A549 (cell line): Measurements from ENCODE around the gene ACBD6. TPM values are rescaled to one million over a fixed set of nuclear protein-coding genes. Genes with fewer than 3 reads are reported as not detected.

ENCODE experiments used
- ATAC-seq, 2 experiments: fragments of 200-7000 bp in 1 of 2; fragments of >200 bp in 1 of 2; cut with Nextera tagmentation in 1 of 2; cut with Tn5 transposase in 1 of 2; 3 replicates each; pipeline versions ENCODE4 v1.8.0 to v1.9.1; 2018 to 2020; ENCODE audit warnings: mild to moderate bottlenecking in 1 of 2, moderate library complexity in 1 of 2
- CTCF ChIA-PET: fragments of 300-600 bp; sonication (Branson Sonifier 250); formaldehyde crosslinking; extraction: SDS; loops from one replicate; lab custom pipeline; 2021; ENCODE audit warnings: antibody characterized with exemption, inconsistent platforms; lab: Yijun Ruan, JAX
- POLR2A ChIA-PET: fragments of 350-600 bp; formaldehyde crosslinking; extraction: SDS; loops from one replicate; lab custom pipeline; 2021; ENCODE audit warnings: antibody characterized with exemption, inconsistent platforms; lab: Yijun Ruan, JAX
- DNase-seq, 2 experiments: peaks; one replicate each; pipeline versions ENCODE4 v3.0.0 to v3.0.0-alpha.2; 2011 to 2016; ENCODE audit warnings: low read depth in 1 of 2, low spot score in 1 of 2
- FAIRE-seq: peaks from 2 replicates; lab custom pipeline; 2011; peaks lifted over from hg19 to GRCh38; lab: Jason Lieb, UNC
- H3K27ac ChIP-seq, 2 experiments: fragments of >200 bp; sonication (Bioruptor Twin); formaldehyde crosslinking; 3 replicates each; pipeline ENCODE4 v1.5.1; 2016 to 2017
- H3K4me1 ChIP-seq: fragments of >200 bp; sonication (Bioruptor Twin); formaldehyde crosslinking; 3 replicates; pipeline ENCODE4 v1.6.1; 2016
- H3K4me2 ChIP-seq: fragments of >200 bp; sonication (Bioruptor Twin); formaldehyde crosslinking; 3 replicates; pipeline ENCODE4 v1.6.1; 2016
- H3K4me3 ChIP-seq: fragments of >200 bp; sonication (Bioruptor Twin); formaldehyde crosslinking; 3 replicates; pipeline ENCODE4 v1.5.1; 2016
- H3K9me3 ChIP-seq: fragments of >200 bp; sonication (Bioruptor Twin); formaldehyde crosslinking; 3 replicates; pipeline ENCODE4 v1.6.1; 2016
- BHLHE40 ChIP-seq: IDR thresholded peaks from 2 replicates; pipeline ENCODE4 v1.6.1; 2012; ENCODE audit warnings: low read depth, low read length, inconsistent platforms
- CEBPB ChIP-seq, 2 experiments: fragments of >200 bp in 1 of 2; sonication (Bioruptor Twin) in 1 of 2; formaldehyde crosslinking in 1 of 2; IDR thresholded peaks; 2 replicates each; pipeline ENCODE4 v1.6.1; 2012 to 2016
- CHD2 ChIP-seq: fragments of 150-350 bp; IDR thresholded peaks from 2 replicates; pipeline ENCODE4 v1.6.1; 2014; ENCODE audit warnings: low read length; ENCODE audit not compliant: partially characterized antibody
- CHD4 ChIP-seq: fragments of 200-600 bp; sonication (generic); IDR thresholded peaks from 2 replicates; pipeline ENCODE4 v1.6.1; 2016; ENCODE audit warnings: antibody characterized with exemption, mild to moderate bottlenecking, borderline replicate concordance
- EHMT2 ChIP-seq: fragments of 200-600 bp; sonication (generic); IDR thresholded peaks from 2 replicates; pipeline ENCODE4 v1.6.1; 2016; ENCODE audit warnings: antibody characterized with exemption, low read depth, mild to moderate bottlenecking, moderate library complexity
- ESRRA ChIP-seq: fragments of 150-350 bp; IDR thresholded peaks from 2 replicates; pipeline ENCODE4 v1.6.1; 2014; ENCODE audit warnings: mild to moderate bottlenecking, low read length, borderline replicate concordance
- FOSB ChIP-seq: fragments of 250-450 bp; sonication (Bioruptor Pico); IDR thresholded peaks from 2 replicates; pipeline ENCODE4 v1.5.0; 2020; ENCODE audit warnings: mild to moderate bottlenecking, moderate library complexity
- FOSL2 ChIP-seq, 2 experiments: fragments of 450-650 bp in 1 of 2; fragments of >200 bp in 1 of 2; sonication (Bioruptor Twin) in 1 of 2; formaldehyde crosslinking; IDR thresholded peaks; 2 replicates each; pipeline versions ENCODE4 v1.5.0 to v1.6.1; 2016 to 2020; ENCODE audit warnings: mild to moderate bottlenecking in 1 of 2, moderate library complexity in 1 of 2
- GATA3 ChIP-seq: IDR thresholded peaks from 2 replicates; pipeline ENCODE4 v1.6.1; 2012; ENCODE audit warnings: borderline replicate concordance
- HDAC2 ChIP-seq: fragments of 200-600 bp; sonication (generic); IDR thresholded peaks from 2 replicates; pipeline ENCODE4 v1.6.1; 2016
- JUN ChIP-seq, 2 experiments: fragments of >200 bp; sonication (Bioruptor Twin); formaldehyde crosslinking; IDR thresholded peaks; 2 replicates in 1 of 2; 3 replicates in 1 of 2; pipeline ENCODE4 v1.6.1; 2016 to 2017
- KDM5A ChIP-seq: fragments of 200-600 bp; sonication (generic); IDR thresholded peaks from 2 replicates; pipeline ENCODE4 v1.6.1; 2016; ENCODE audit warnings: antibody characterized with exemption, mild to moderate bottlenecking
- MAFK ChIP-seq: fragments of 450-650 bp; IDR thresholded peaks from 2 replicates; pipeline ENCODE4 v1.6.1; 2014; ENCODE audit not compliant: partially characterized antibody
- MYC ChIP-seq: IDR thresholded peaks from 2 replicates; pipeline ENCODE4 v1.6.1; 2012; ENCODE audit warnings: mild to moderate bottlenecking, inconsistent platforms, low read length, improper control_type of control experiment, borderline replicate concordance
- NPAS2 ChIP-seq: fragments of 250-450 bp; sonication (Bioruptor Pico); IDR thresholded peaks from 2 replicates; pipeline ENCODE4 v1.8.0; 2022; ENCODE audit warnings: mild to moderate bottlenecking, moderate library complexity, borderline replicate concordance
- NR3C1 ChIP-seq: fragments of >200 bp; sonication (Bioruptor Twin); formaldehyde crosslinking; IDR thresholded peaks from 3 replicates; pipeline ENCODE4 v1.6.1; 2017
- RARB ChIP-seq: fragments of 250-450 bp; sonication (Bioruptor Pico); IDR thresholded peaks from 2 replicates; pipeline ENCODE4 v1.8.0; 2021; ENCODE audit warnings: mild to moderate bottlenecking, moderate library complexity
- RCOR1 ChIP-seq: fragments of 150-350 bp; IDR thresholded peaks from 2 replicates; pipeline ENCODE4 v1.6.1; 2014; ENCODE audit warnings: antibody characterized with exemption, low read length, low read depth
- RFX5 ChIP-seq: fragments of 450-650 bp; IDR thresholded peaks from 2 replicates; pipeline ENCODE4 v1.7.1; 2014; ENCODE audit warnings: antibody characterized with exemption, mild to moderate bottlenecking, moderate library complexity
- TP53 ChIP-seq: fragments of 250-450 bp; sonication (Bioruptor Pico); IDR thresholded peaks from 2 replicates; pipeline ENCODE4 v1.5.0; 2021; ENCODE audit warnings: mild to moderate bottlenecking, moderate library complexity
- ZNF302 ChIP-seq: fragments of 250-450 bp; sonication (Bioruptor Pico); IDR thresholded peaks from 2 replicates; pipeline ENCODE4 v1.9.0; 2021; ENCODE audit warnings: inconsistent platforms, mild to moderate bottlenecking, moderate library complexity
- WGBS: methylation state at CpG from one replicate; pipeline ENCODE4 v1.1.6; 2017; ENCODE audit errors: missing lambda C conversion rate; 5-methylcytosine and 5-hydroxymethylcytosine counted together
- polyA plus RNA-seq, 4 experiments: library from polyadenylated mRNA; depleted of rRNA in 3 of 4; stranded (reverse); fragments of >200 nt; fragmentation: RNase III in 1 of 4; extraction: RNeasy Plus Mini Kit Qiagen cat#74134 plus additional on column Dnase treatment in 1 of 4; gene quantifications; 2 replicates in 3 of 4; 3 replicates in 1 of 4; pipeline ENCODE4 v1.2.3, GENCODE V29; 2011 to 2017
- TF ChIP-seq, protein P1 (sequence below): IDR thresholded peaks from 2 replicates; pipeline ENCODE4 v1.6.1; 2012; ENCODE audit warnings: low read depth, borderline replicate concordance
- TF ChIP-seq, protein P2 (sequence below): fragments of >200 bp; sonication (Bioruptor Twin); formaldehyde crosslinking; IDR thresholded peaks from 2 replicates; pipeline ENCODE4 v1.6.1; 2016
- TF ChIP-seq, protein P3 (sequence below): fragments of 250-450 bp; sonication (Bioruptor Pico); IDR thresholded peaks from 2 replicates; pipeline ENCODE4 v1.5.0; 2021; ENCODE audit warnings: mild to moderate bottlenecking, moderate library complexity, borderline replicate concordance
- TF ChIP-seq, protein P4 (sequence below): fragments of 200-600 bp; sonication (generic); IDR thresholded peaks from 2 replicates; pipeline ENCODE4 v1.6.1; 2016; ENCODE audit warnings: antibody characterized with exemption, mild to moderate bottlenecking, moderate library complexity
- TF ChIP-seq, protein P5 (sequence below): fragments of 450-650 bp; IDR thresholded peaks from 2 replicates; pipeline ENCODE4 v1.6.1; 2014; ENCODE audit warnings: antibody characterized with exemption

ACBD6 gene
- polyA plus RNA-seq, 2 of the 4 experiments (the other 2 are of a cell fraction): 61.4 to 91.3 TPM

DNA sequence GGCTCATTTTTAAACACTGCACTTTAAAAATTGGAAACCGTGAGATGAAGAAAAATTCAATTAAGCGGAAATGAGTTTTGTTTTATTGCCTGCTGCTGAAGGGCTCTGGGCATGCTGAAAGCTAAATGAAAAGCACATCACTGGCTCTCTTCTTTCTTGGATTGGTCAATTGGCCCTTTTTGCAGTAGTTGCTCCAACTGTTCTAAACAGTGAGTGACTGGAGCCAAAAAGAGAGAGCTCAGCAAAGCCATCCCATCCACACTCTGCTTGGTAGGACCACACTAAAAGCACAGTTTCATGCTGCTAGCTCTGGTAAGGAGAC is 224.2 kb downstream of the ACBD6 start (continued):
- no peak for TF ChIP-seq ESRRA
- TF ChIP-seq, protein P1, sequence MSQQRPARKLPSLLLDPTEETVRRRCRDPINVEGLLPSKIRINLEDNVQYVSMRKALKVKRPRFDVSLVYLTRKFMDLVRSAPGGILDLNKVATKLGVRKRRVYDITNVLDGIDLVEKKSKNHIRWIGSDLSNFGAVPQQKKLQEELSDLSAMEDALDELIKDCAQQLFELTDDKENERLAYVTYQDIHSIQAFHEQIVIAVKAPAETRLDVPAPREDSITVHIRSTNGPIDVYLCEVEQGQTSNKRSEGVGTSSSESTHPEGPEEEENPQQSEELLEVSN: no peak
- TF ChIP-seq, all 56 proteins: peak for 0

DNA sequence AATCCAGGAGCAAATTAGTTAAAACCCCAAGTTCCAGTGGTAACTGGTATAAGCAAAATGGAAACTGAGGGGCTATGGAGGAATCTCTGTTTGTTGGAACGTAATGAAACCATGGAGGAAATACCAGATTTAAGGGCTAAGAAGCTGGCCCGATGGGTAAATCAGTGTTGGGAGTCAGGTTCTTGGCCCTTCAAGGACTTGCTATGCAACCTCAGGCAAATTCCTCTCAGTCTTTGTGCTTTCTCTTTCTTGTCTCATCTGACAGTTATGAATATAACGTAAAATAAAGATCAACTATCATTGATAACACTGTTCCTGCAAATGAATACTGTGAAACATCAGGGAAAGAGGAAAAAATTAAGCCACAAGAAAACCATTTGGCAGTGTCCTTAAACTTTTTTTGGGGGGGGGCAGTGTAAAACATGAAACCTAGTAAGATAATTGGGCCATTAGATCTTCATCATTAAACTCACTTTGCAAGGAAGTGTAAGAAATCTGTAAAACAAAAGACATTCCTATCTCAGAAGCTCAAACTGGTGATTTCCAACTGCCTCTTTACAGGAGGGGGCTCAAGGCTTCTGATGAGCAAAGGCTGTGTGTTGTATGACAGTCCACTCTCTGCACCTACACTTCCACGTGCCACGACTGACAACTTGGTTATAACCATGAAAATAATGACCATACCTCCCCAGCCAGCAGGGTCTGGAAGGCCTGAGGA is 224.7 kb downstream of the ACBD6 start:
- Histone ChIP-seq H3K4me3 (no peak overlapping the region), H3K9me3 (no peaks in the 10 kb centered on the region), H3K4me1 (peaks cover 5% of the 10 kb centered on the region; the same call in 1 of the 3 replicates), H3K4me2 (no peak overlapping the region), H3K27ac (no peak overlapping the region)
- FAIRE-seq: no peak
- DNase-seq: no peak
- no peak for ATAC-seq
- POLR2A ChIA-PET: no interaction called here
- CTCF ChIA-PET: interaction anchor here (1.4 to 2.6 kb wide), 3 partner anchors 10 to 205 kb away, joined by 3 to 9 read pairs (median 6); no protein-coding TSS in a partner anchor
- WGBS: 90% methylated on average over 5 of the region's 5 CpGs
- TF ChIP-seq, protein P2, sequence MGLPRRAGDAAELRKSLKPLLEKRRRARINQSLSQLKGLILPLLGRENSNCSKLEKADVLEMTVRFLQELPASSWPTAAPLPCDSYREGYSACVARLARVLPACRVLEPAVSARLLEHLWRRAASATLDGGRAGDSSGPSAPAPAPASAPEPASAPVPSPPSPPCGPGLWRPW: no peak
- TF ChIP-seq MYC: no peak
- no peak for TF ChIP-seq EHMT2
- no peak for TF ChIP-seq BHLHE40
- no peak for TF ChIP-seq MAFK
- no peak for TF ChIP-seq ZNF302 (CRISPR knock-in tag)
- TF ChIP-seq CHD4: no peak
- no peak for TF ChIP-seq JUN (IDR thresholded peaks at IDR 0.05)

DNA sequence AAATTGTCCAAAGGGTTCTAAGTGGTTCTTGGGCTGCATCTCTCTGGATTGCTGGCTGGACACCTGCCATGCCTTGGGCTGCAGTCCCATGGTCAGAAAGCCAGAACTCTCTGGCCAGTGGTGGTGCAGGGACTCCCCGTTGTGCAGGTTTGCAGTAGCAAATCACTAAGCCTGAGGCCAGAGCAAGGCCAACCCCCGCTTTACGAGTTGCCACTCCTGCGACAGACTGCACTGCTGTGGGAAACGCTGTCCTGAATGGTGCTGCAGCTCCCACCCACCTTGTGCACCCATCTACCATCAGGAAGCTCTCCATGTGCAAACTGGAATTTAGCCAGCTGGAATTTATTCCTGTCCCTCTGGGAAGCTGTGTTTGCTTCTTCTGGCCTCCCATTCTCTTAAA is 226.7 kb downstream of the ACBD6 start:
- no peak for FAIRE-seq
- Histone ChIP-seq H3K27ac (no peak overlapping the region), H3K9me3 (no peaks in the 10 kb centered on the region), H3K4me1 (peaks cover 5% of the 10 kb centered on the region; the same call in 2 of the 3 replicates), H3K4me2 (no peak overlapping the region), H3K4me3 (no peak overlapping the region)
- ChIA-PET POLR2A (no interaction called here), CTCF (interaction anchor here (2.6 kb wide), 1 partner anchor 207 kb away, joined by 6 read pairs; no protein-coding TSS in a partner anchor)
- WGBS: 95% methylated on average over 5 of the region's 5 CpGs
- DNase-seq: no peak
- no peak for ATAC-seq
- TF ChIP-seq MAFK: no peak
- TF ChIP-seq GATA3: no peak
- TF ChIP-seq NPAS2 (CRISPR knock-in tag): no peak
- TF ChIP-seq CEBPB (IDR thresholded peaks at IDR 0.05): no peak
- TF ChIP-seq, protein P3, sequence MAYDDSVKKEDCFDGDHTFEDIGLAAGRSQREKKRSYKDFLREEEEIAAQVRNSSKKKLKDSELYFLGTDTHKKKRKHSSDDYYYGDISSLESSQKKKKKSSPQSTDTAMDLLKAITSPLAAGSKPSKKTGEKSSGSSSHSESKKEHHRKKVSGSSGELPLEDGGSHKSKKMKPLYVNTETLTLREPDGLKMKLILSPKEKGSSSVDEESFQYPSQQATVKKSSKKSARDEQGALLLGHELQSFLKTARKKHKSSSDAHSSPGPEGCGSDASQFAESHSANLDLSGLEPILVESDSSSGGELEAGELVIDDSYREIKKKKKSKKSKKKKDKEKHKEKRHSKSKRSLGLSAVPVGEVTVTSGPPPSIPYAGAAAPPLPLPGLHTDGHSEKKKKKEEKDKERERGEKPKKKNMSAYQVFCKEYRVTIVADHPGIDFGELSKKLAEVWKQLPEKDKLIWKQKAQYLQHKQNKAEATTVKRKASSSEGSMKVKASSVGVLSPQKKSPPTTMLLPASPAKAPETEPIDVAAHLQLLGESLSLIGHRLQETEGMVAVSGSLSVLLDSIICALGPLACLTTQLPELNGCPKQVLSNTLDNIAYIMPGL (CRISPR knock-in tag): no peak
- TF ChIP-seq TP53 (CRISPR knock-in tag): no peak
- TF ChIP-seq KDM5A: no peak
- no peak for TF ChIP-seq RCOR1
- TF ChIP-seq NR3C1: no peak
- TF ChIP-seq RARB (CRISPR knock-in tag): no peak
- TF ChIP-seq, protein P4, sequence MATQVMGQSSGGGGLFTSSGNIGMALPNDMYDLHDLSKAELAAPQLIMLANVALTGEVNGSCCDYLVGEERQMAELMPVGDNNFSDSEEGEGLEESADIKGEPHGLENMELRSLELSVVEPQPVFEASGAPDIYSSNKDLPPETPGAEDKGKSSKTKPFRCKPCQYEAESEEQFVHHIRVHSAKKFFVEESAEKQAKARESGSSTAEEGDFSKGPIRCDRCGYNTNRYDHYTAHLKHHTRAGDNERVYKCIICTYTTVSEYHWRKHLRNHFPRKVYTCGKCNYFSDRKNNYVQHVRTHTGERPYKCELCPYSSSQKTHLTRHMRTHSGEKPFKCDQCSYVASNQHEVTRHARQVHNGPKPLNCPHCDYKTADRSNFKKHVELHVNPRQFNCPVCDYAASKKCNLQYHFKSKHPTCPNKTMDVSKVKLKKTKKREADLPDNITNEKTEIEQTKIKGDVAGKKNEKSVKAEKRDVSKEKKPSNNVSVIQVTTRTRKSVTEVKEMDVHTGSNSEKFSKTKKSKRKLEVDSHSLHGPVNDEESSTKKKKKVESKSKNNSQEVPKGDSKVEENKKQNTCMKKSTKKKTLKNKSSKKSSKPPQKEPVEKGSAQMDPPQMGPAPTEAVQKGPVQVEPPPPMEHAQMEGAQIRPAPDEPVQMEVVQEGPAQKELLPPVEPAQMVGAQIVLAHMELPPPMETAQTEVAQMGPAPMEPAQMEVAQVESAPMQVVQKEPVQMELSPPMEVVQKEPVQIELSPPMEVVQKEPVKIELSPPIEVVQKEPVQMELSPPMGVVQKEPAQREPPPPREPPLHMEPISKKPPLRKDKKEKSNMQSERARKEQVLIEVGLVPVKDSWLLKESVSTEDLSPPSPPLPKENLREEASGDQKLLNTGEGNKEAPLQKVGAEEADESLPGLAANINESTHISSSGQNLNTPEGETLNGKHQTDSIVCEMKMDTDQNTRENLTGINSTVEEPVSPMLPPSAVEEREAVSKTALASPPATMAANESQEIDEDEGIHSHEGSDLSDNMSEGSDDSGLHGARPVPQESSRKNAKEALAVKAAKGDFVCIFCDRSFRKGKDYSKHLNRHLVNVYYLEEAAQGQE: no peak
- no peak for TF ChIP-seq FOSB
- TF ChIP-seq FOSL2 (IDR thresholded peaks at IDR 0.05): no peak
- TF ChIP-seq FOSL2 (CRISPR knock-in tag; IDR thresholded peaks at IDR 0.05): no peak
- TF ChIP-seq, protein P2: no peak
- TF ChIP-seq HDAC2: no peak
- TF ChIP-seq, protein P5, sequence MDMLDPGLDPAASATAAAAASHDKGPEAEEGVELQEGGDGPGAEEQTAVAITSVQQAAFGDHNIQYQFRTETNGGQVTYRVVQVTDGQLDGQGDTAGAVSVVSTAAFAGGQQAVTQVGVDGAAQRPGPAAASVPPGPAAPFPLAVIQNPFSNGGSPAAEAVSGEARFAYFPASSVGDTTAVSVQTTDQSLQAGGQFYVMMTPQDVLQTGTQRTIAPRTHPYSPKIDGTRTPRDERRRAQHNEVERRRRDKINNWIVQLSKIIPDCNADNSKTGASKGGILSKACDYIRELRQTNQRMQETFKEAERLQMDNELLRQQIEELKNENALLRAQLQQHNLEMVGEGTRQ: no peak
- TF ChIP-seq RFX5: no peak
- TF ChIP-seq CHD2: no peak
